OCI-LY7 (cell line): ENCODE data around the gene PSMC1. TPM values are rescaled to one million over a fixed set of nuclear protein-coding genes. Genes with fewer than 3 reads are reported as not detected.

ENCODE experiments used
- BruUV-seq: library from RNA; stranded (reverse); fragments of 400-500 nt; replicated peaks from 2 replicates; lab custom pipeline; 2021; lab: Mats Ljungman, UMichigan
- CTCF ChIA-PET: fragments of 300-600 bp; sonication (Branson Sonifier 250); formaldehyde crosslinking; loops from one replicate; lab custom pipeline; 2022; ENCODE audit warnings: antibody characterized with exemption; ENCODE audit not compliant: unreplicated experiment; lab: Charles Lee
- POLR2A ChIA-PET: fragments of 300-600 bp; sonication (Branson Sonifier 250); formaldehyde crosslinking; loops from one replicate; lab custom pipeline; 2022; ENCODE audit warnings: antibody characterized with exemption; lab: Charles Lee
- DNase-seq: peaks from one replicate; pipeline ENCODE4 v3.0.0-alpha.2; 2015; ENCODE audit warnings: low spot score
- H2AFZ ChIP-seq: fragments of 200-600 bp; sonication (generic), shearing (Covaris generic); 2 replicates; pipeline ENCODE4 v1.6.1; 2014; ENCODE audit warnings: mild to moderate bottlenecking, antibody characterized with exemption, low read length, moderate library complexity
- H3K27ac ChIP-seq: fragments of 200-600 bp; sonication (generic); 2 replicates; pipeline ENCODE4 v1.5.1; 2014; ENCODE audit warnings: mixed run types, low read depth, mild to moderate bottlenecking, moderate library complexity, low read length, inconsistent platforms; ENCODE audit not compliant: poor library complexity, severe bottlenecking
- H3K36me3 ChIP-seq: fragments of 200-600 bp; sonication (generic); 2 replicates; pipeline ENCODE4 v1.6.1; 2014; ENCODE audit warnings: mild to moderate bottlenecking, antibody characterized with exemption, low read length, moderate library complexity, mixed read lengths; ENCODE audit not compliant: insufficient read depth
- H3K4me1 ChIP-seq: fragments of 200-600 bp; sonication (generic); 2 replicates; pipeline ENCODE4 v1.5.1; 2014; ENCODE audit warnings: mild to moderate bottlenecking, low read length; ENCODE audit not compliant: insufficient read depth, poor library complexity, severe bottlenecking
- H3K4me2 ChIP-seq: fragments of 200-600 bp; sonication (generic); 2 replicates; pipeline ENCODE4 v1.6.1; 2014; ENCODE audit warnings: mild to moderate bottlenecking, low read length
- H3K4me3 ChIP-seq: fragments of 200-600 bp; sonication (generic); 2 replicates; pipeline ENCODE4 v1.5.1; 2014; ENCODE audit warnings: mild to moderate bottlenecking, low read depth, low read length; ENCODE audit not compliant: poor library complexity, severe bottlenecking
- H3K79me2 ChIP-seq: fragments of 200-600 bp; sonication (generic); 2 replicates; pipeline ENCODE4 v1.6.1; 2016; ENCODE audit warnings: low read depth, mild to moderate bottlenecking, low read length, moderate library complexity, mixed read lengths; ENCODE audit not compliant: insufficient read depth
- H3K9me2 ChIP-seq: fragments of 200-600 bp; sonication (generic); 2 replicates; pipeline ENCODE4 v1.6.1; 2016; ENCODE audit warnings: mild to moderate bottlenecking, low read length, mixed read lengths; ENCODE audit not compliant: insufficient read depth
- H3K9me3 ChIP-seq: fragments of 200-600 bp; sonication (generic); 2 replicates; pipeline ENCODE4 v1.6.1; 2014; ENCODE audit warnings: mild to moderate bottlenecking, mixed run types, low read length, mixed read lengths
- H4K20me1 ChIP-seq: fragments of 200-600 bp; sonication (generic); 2 replicates; pipeline ENCODE4 v1.6.1; 2014; ENCODE audit warnings: mild to moderate bottlenecking, antibody characterized with exemption, low read length, moderate library complexity, mixed read lengths; ENCODE audit not compliant: insufficient read depth
- CTCF ChIP-seq: fragments of 200-600 bp; sonication (generic); conservative IDR thresholded peaks from 2 replicates; pipeline ENCODE4 v1.5.1; 2014; ENCODE audit warnings: mild to moderate bottlenecking, antibody characterized with exemption, low read length, moderate library complexity, mixed read lengths
- EZH2phosphoT487 ChIP-seq: fragments of 200-600 bp; sonication (generic); IDR thresholded peaks from 2 replicates; pipeline ENCODE4 v1.6.1; 2018; ENCODE audit warnings: low read depth, borderline replicate concordance, mild to moderate bottlenecking, mixed run types, antibody characterized with exemption, low read length, moderate library complexity, mixed read lengths
- intact Hi-C: fragments of 100-400 bp; cut with micrococcal nuclease; formaldehyde crosslinking; loops from one replicate; pipeline ENCODE4 v1.10.0; 2022; ENCODE audit not compliant: unreplicated experiment
- total RNA-seq, 2 experiments: library from RNA; depleted of rRNA in 1 of 2; stranded (reverse); fragments of >200 nt in 1 of 2; shearing (Covaris generic) in 1 of 2; gene quantifications; 2 replicates each; pipeline ENCODE4 v1.2.3, GENCODE V29; 2014 to 2022

Gene PSMC1
- total RNA-seq, 2 experiments from 2014 or later: 92.7 to 100 TPM

- H3K4me3 ChIP-seq: no peak overlapping the region
- peak; percentile 26 for DNase-seq
- H3K9me2 ChIP-seq: no peaks in the 10 kb centered on the region
- peaks cover 73% of the 10 kb centered on the region for H3K36me3 ChIP-seq
- no peaks in the 10 kb centered on the region for H3K4me1 ChIP-seq
- CTCF ChIA-PET: interaction anchor here (0.6 kb wide), 1 partner anchor 391 kb away, joined by 3 read pairs; no protein-coding TSS in a partner anchor
- no peaks in the 10 kb centered on the region for H3K79me2 ChIP-seq
- no peaks in the 10 kb centered on the region for H4K20me1 ChIP-seq
- H3K4me2 ChIP-seq: no peak overlapping the region
- no peaks in the 10 kb centered on the region for H3K9me3 ChIP-seq
- H3K27ac ChIP-seq: no peak overlapping the region
- no peak overlapping the region for H2AFZ ChIP-seq
- intact Hi-C loops: loop anchor here (2.0 to 10.0 kb wide), 2 partner anchors 213 to 395 kb away; no protein-coding TSS in a partner anchor
- no TSS peak for BruUV-seq
- POLR2A ChIA-PET: interaction anchor here (0.6 to 0.9 kb wide), 6 partner anchors 12 to 1970 kb away, joined by 3 to 9 read pairs (median 3); no protein-coding TSS in a partner anchor
- TF ChIP-seq EZH2phosphoT487 (no peak), CTCF (peak; percentile 73)
Observed at GRCh38 chr14:90301668-90302090, 45.3 kb downstream of the PSMC1 start.

- intact Hi-C loops: loop anchor here (10.0 kb wide), 1 partner anchor 212 kb away; no protein-coding TSS in a partner anchor
- peaks cover 69% of the 10 kb centered on the region for H3K36me3 ChIP-seq
Observed at GRCh38 chr14:90302529-90303303, 46.4 kb downstream of the PSMC1 start.

More at GRCh38 chr14:90302529-90303303, 46.4 kb downstream of the PSMC1 start:
- Histone ChIP-seq H3K79me2 (no peaks in the 10 kb centered on the region), H3K27ac (no peak overlapping the region), H3K9me2 (no peaks in the 10 kb centered on the region), H3K9me3 (no peaks in the 10 kb centered on the region), H2AFZ (no peak overlapping the region), H3K4me1 (no peaks in the 10 kb centered on the region), H4K20me1 (no peaks in the 10 kb centered on the region), H3K4me2 (no peak overlapping the region), H3K4me3 (no peak overlapping the region)
- CTCF ChIA-PET: no interaction called here
- POLR2A ChIA-PET: interaction anchor here (0.7 to 0.9 kb wide), 3 partner anchors 12 to 116 kb away, joined by 3 to 6 read pairs (median 3); no protein-coding TSS in a partner anchor
- TF ChIP-seq CTCF (no peak), EZH2phosphoT487 (no peak)
- no peak for DNase-seq
- no TSS peak for BruUV-seq
